C4-2B (cell line): ENCODE measurements around the gene CDK18.

Experiments used
- ZFX ChIP-seq: fragments of 450-650 bp; IDR thresholded peaks from 2 replicates; pipeline ENCODE4 v1.6.1; 2017
- TF ChIP-seq, protein P1 (sequence below): fragments of 450-650 bp; conservative IDR thresholded peaks from 2 replicates; pipeline ENCODE4 v1.5.1; 2017; ENCODE audit warnings: mild to moderate bottlenecking

DNA sequence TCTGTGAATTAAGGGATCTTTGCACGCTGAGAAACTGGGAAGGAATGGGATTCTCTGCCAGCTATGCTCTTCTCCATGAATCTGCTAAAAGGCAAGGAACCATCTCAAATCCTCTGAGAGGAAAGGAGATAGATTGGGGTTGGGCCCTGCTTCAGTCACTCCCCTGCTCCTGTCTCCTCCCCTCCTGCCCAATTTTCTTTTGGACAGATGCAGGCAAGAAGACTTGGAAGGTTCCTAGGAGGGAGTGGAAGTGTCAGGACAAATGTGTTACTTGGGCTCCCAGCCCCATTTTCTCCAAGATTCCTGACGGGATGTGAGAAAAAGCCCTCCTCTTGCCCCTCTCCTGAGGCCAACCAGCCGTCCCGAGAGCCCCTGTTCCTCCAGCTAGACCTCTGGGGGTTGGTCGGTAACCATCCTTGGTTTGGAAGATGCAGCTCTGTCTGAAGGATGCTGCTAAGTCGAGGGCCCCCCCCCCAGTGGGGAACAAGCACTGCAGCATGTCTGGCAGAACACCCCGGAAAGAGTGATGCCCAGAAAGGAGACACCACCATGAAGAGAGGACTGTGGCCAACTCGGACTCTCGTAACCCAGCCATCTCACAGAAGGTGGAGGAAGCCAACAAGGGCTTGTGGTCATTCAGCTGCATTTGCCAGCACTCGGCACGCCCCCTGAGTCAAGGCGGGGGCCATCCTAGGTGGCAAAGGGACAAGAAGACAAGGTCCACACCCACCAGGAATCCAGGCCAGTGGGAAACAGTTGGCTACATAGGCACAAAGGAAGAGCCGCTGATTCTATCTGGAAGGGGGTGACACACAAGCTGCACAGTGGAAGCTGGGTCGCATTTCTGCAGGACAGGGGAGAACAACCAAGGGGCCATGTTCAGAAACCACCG lies 43.7 kb downstream of the CDK18 start:
- TF ChIP-seq, protein P1, sequence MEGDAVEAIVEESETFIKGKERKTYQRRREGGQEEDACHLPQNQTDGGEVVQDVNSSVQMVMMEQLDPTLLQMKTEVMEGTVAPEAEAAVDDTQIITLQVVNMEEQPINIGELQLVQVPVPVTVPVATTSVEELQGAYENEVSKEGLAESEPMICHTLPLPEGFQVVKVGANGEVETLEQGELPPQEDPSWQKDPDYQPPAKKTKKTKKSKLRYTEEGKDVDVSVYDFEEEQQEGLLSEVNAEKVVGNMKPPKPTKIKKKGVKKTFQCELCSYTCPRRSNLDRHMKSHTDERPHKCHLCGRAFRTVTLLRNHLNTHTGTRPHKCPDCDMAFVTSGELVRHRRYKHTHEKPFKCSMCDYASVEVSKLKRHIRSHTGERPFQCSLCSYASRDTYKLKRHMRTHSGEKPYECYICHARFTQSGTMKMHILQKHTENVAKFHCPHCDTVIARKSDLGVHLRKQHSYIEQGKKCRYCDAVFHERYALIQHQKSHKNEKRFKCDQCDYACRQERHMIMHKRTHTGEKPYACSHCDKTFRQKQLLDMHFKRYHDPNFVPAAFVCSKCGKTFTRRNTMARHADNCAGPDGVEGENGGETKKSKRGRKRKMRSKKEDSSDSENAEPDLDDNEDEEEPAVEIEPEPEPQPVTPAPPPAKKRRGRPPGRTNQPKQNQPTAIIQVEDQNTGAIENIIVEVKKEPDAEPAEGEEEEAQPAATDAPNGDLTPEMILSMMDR, result no peak
- TF ChIP-seq ZFX, result no peak
